Measurements from ENCODE around the gene NUDT15.
"Not testable (repeated sequence)": the region's sequence is repeated elsewhere in the genome, so short reads cannot be mapped to it uniquely, and the experiment has no call there.

NUDT15 gene

DNA sequence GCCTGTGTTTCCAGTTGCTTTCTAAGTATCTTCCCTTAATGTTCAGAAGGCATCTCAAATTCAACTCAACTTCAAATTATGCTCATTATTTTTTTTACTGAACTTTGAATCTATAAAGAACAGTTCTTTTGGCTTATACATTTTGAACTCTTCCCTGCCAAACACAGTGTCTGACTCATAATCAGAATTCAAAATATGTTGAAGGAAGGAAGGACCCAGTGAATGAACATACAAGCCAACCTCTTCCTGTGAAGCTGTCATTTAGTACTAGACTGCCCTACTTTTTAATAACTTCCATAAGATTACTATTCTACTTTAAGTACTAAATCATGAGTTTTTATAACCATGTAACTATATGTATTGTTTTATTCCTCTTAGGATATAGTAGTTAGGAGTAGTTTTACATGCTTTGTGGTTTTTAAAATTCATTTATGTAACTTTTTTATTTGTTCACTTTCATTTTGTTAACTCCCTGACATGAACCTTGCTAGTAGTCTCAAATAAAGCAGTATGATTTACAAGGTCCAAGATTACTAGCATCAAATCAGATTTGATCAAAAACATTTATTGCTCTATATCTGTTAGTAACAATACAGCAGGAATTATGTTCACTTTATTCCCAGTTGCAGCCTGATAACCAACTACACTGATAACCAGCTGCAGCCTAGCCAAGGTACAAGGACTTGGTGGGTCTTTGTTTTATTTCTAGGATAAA, 6.4 kb downstream of the NUDT15 start:
- DNase-seq, result no peak

DNA sequence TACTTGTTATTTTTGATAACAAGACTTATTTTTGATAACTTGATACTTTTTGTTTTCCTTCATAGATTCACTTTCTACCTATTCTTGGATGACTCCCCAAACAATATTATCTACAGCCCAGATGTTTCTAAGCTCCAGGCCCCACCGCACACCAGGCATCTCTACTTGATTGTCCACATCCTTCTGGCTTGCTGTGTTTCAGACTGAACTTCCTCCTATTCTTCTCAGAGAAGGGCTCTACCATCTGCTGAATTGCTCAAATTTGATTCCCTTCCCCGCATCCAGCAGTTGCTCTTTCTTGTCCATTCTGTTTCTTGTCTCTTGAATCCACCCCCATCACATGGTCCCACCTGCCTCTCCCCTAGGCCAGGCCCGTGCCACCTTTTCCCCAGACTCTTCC, 13.0 kb downstream of the NUDT15 start:
- DNase-seq, result no peak

DNA sequence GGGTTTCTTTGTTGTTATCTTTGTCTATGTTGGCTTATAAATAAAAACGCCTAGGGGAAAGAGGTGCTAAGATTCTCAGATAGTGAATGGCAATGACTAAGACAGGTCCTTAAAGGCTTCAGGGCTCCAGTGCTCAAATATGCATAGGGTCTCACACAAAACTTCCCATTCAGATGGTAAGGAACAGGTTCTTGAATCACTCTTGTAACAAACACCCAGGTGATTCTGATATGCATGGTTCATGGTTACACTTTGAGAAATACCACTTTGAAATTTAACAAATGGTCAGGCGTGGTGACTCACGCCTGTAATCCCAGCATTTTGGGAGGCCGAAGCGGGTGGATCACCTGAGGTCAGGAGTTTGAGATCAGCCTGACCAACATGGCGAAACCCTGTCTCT, 17.1 kb downstream of the NUDT15 start:
- DNase-seq, result no peak

DNA sequence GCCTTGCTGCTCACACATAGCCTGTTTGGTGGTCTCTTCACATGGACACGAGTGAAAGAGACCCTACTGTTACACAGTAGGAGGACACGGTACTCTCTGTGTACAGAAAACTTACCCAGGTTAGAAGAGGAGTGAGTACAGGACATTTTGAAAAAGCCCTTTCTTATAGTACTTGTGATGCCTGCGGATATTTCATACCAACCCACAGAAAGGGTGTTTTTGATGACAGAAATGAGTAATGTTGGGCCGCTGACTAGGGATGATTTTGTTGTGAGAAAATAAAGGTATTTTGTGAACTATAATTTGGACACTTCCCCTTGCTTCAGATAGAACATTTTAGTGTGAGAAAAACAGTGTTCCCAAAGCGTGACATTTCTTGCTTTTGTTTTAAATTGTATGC, 18.2 kb downstream of the NUDT15 start:
- DNase-seq, result no peak

DNA sequence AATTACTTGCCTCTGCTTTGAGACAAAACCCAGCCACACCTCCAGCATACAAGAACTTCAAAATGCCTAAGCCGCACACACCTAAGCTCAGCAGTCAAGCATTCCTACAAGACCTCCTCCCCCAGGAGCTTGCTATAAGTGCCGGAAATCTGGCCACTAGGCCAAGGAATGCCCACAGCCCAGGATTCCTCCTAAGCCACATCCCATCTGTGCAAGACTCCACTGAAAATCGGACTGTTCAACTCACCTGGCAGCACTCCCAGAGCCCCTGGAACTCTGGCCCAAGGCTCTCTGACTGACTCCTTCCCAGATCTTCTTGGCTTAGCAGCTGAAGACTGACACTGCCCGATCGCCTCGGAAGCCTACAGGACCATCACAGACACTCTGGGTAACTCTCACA, 21.0 kb downstream of the NUDT15 start:
- peak in 1 of 2 experiments; percentile 25 for DNase-seq

DNA sequence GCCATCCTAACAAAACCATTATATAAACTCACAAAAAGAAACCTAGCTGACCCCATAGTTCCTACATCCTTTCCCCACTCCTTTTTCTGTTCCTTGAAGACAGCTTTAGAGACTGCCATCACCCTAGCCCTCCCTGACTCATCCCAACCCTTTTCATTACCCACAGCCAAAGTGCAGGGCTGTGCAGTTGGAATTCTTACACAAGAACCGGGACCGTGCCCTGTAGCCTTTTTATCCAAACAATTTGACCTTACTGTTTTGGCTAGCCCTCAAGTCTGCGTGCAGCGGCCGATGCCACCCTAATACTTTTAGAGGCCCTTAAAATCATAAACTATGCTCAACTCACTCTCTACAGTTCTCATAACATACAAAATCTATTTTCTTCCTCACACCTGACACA, 22.4 kb downstream of the NUDT15 start:
- DNase-seq, result not testable (repeated sequence)

DNA sequence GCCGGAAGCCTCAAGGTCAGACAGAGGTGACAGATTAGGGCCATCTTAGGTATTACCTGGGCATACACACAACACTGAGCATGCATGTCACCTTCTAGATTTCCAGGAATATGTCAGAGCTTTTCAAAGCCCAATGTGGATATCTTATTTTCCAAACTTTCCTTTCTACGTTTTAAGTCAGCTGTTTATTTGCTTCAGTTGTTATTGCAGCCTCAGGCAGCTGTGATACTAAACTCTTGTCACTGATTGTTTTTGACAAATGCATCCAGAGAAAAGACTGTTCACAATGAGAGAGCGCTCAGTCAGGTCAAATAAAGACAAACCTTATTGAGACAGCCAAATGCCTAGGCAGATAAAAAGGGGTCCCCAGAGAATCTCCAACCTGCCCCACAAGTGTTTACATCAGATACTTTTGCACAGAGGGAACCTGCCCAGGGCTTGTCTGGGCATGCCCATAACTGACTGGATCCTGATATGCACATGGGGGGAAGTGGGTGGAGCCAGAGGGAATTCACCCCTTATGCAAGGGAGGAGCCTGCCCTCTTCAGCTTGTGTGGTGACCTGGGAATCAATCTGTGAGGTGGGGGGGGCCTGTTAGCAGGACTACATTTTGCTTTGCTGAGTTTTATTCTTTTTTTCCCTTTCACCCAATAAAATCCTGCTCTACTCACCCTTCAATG, 28.9 kb downstream of the NUDT15 start:
- DNase-seq, result no peak

DNA sequence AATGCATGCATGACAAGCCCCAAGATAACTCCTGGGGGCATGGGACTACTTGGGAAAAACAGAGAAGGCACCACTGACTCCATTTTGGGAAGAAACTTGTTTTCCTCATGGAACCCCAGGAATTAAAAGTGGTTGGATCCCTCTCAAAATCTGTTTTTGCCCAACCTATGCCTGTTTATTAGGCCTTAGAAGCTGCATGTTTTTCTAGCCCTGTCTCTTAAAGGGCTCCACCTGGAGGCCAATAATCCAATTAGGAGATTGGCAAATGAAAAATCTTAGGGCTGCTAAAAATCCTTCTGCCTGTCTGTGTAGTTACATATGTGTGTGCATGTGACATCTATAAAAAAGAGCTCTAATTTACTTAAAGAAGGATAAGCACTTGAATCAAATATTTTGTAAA, 30.5 kb downstream of the NUDT15 start:
- DNase-seq, result no peak

DNA sequence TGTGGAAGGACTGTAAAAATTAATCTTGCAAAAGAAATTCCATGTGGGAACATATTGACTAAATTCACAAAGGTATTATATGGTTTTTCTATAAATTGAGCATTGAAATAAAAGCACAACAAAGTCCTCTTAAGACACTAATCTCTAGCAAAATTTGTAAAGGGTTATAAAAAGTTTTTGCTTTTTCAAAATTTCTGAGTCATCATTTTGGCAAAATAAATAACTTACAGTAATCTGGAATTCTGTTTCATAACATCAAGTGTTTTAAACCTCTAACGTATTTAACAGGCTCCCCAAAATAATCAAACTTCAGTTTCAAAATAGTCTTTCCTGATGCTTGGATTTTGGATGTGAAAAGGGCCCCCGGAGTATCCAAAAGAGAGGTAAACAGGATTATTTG, 31.4 kb downstream of the NUDT15 start:
- DNase-seq, result no peak

DNA sequence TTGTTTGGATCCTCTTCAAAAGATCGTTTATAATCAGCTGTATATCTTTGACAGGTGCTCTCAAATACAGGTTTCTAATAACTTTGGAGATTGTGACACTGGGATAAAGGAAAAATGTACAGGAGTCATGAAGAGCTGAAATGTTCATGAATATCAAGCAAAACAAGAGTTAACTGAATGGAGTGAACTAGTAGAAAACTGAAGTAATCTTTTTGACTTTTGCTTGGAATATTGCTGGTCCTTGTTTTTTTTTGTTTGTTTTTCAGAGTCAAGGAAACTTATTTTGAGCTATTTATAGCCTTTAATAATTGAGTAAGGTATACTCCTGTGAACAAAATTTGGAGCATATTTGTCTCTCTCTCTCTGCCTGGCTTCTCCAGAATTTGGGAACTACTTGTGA, 32.0 kb downstream of the NUDT15 start:
- no peak for DNase-seq

DNA sequence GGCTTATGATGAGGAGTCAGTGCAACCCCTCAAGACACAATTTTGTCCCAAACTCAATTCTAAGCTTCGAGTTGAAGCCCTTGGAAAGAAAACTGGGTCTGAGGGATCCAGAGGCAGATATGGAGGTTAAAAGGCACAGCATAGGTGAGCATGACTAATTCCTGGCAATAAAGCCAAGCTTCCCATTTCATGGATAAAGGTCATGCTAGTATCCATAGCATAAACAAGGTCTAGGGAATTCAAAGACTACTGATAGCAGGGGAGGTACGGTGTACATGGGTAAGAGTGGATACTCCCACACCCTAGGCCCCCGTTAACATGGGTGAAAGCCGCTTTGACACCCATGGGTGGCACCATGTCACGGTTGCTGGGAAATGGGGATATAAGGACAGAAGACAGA, 33.4 kb downstream of the NUDT15 start:
- no peak for DNase-seq

DNA sequence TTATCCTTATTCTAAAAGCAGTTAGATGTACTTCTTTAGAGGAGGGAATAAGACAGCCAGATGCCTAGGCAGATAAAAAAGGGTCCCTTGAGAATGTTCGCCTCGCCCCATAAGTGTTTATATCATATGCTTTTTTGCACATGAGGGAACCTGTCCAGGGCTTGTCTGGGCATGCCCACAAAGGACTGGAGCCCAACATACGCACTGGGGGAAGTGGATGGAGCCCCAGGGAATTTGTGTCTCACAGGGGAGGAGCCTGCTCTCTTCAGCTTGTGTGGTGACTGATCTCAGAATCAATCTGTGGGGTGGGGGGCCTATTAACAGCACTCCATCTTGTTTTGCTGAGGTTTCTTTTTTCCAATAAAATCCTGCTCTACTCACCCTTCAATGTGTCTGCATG, 34.8 kb downstream of the NUDT15 start:
- no peak for DNase-seq

DNA sequence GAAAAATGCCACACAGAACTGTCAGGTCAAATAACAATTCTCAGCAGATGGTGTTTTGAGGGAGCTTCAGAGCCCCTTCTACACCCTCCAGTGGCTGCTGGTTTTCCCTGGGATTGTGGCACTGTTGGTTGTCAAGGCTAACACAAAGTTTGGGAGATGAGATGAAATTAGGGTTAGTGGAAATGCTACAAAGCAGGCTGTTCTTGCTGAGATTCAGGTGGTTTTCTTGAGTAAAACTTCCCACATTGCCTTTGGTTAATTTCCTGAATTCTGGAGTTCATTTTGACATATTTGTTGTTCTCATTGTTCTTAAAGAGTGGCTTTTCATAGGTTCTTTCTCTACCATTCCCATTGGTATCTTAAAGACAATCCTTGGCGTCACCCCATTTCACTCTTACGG, 35.3 kb downstream of the NUDT15 start:
- DNase-seq, result no peak

DNA sequence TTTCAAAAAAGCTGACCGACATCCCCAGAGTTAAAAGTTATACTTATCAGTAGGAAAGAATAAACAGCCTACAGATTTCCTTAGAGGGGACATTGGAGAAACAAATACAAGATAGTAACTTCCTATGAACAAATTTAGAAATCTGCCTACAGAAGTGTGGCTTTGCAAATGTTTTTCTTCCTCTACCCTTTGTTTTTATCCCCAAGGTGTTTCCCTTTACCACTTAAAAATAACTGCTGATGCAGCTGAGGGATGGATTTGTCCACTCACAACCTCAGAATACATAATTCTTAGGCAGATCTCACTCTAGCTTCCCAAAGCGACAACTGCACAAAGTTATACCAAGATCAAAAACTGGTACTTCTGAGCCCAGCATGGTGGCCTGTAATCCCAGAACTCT, 36.5 kb downstream of the NUDT15 start:
- no peak for DNase-seq

DNA sequence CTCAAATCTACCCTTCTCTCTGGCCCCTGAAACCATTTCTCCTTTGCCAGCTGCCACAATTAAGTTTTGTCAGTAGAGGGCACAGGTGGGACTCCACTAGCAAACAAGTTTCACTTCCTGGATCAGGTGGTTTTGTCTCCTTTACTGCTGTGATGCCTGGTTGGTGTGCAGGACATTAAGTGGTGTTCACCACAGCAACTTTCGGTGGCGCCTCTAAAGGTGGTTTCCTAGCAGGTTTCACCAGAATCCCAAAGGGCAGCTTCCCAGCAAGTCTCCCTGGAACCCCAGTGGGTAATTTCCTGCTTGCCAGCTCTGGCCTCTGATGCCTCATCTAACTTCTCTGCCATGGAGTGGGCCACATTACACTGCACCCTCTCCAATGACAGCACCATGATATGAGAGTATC, 40.7 kb downstream of the NUDT15 start:
- no peak for DNase-seq

DNA sequence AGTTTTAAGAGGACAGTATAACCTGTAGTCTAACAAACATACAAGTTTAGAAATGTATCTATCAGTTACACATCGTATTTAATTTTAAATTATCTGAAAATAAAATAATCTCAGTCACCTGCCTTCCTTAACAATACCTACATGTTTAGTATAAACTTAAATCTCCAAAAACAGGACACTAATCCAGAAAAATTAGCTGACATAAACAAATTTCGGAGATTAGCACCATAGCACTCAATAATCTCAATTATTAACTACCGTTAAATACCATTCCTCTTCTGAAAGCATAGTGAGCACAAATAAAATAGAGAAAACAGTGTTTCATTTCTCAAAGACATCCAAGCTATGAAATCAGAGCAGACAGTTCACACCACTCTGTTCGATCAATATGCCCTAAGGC, 44.2 kb downstream of the NUDT15 start:
- DNase-seq, result no peak

DNA sequence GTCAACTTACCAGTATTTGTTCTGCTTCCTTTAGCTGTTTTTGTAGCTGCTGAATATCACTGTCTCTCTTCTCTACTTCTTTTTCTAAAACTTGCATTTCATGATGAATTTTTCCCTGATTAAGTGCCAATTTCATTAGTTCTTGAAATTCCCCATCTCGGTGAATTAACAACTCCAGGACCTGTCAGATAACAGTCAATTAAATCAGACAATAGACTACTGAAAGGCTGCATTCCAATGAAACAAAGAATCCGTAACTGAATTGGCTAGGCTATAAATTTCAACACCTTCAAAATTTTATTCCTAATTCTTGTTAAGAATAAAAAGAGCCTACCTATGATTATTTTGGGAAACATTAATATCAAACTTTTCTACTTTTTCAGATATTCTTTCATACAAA, 48.7 kb downstream of the NUDT15 start:
- no peak for DNase-seq

DNA sequence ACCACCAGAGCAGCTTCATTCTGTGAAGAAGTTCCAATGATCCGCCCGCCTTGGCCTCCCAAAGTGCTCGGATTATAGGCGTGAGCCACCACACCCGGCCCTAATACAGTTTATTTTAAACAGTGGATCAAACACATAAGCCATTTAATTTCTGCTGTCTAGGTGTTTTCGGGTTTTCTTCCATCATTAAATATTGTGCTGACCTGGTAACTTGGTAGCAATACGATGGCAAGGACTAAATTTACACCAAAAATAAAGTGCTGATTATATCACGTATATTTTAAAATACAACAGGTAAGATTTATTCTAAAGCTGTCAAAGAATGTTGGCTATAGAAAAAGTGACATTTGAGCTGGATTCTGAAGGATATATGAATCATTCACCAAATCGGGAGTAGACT, 56.1 kb downstream of the NUDT15 start:
- DNase-seq, result no peak

DNA sequence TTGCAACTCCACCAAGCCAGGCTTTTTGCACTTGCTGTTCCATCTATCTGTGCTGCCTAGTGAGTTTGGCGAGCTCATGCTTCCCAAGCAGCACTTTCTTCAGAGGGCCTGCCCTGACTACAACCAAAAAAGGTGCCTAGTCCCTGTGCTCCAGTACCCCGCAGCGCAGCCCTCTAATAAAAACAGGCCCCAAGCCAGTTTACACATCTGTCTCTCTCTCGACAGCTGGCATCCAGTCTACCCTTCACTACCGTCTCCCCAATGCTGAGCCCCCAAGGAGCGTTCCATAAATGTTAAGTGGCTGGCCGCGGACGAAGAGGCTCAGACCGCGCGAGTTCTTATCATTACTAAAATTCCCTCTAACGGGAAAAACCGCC, 56.9 kb downstream of the NUDT15 start:
- no peak for DNase-seq

DNA sequence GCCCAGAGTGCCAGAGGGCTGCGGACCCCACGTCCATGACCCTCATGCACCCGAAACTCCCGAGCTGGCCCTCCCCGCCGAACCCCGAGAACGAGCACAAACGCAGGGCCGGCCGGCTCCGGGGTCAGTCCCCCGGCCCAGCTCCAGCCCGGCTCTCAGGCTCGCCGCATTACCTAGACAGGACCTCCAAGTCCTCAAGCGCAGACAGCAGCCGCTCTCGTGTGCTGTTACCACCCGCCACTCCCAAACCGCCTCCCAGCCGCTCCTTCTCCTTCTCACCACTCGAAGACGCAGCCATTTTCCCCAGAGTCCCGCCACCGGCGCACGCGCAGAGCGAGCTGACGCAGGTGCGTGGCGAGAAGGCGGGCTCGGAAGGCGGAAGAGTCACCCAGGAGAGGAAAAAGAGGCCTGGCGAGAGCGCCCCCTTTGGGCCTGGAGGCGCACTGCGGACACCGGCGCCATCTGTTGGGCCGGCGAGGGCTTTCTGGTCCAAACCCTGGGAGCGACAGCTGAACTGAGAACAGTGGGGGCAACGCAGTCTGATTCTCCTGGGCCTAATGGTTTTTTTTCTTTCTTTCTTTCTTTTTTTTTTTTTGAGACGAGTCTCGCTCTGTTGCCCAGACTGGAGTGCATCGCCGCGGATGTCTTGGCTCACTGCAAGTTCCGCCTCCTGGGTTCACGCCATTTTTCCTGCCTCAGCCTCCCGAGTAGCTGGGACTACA, 57.4 kb downstream of the NUDT15 start, which contains the start of gene MED4:
TSS of gene MED4 (minus strand) at position 324 of the 722 bp plus-strand sequence. CDS start at position 298, 26 bp downstream.
- DNase-seq, result peak; percentile 74 to 92

DNA sequence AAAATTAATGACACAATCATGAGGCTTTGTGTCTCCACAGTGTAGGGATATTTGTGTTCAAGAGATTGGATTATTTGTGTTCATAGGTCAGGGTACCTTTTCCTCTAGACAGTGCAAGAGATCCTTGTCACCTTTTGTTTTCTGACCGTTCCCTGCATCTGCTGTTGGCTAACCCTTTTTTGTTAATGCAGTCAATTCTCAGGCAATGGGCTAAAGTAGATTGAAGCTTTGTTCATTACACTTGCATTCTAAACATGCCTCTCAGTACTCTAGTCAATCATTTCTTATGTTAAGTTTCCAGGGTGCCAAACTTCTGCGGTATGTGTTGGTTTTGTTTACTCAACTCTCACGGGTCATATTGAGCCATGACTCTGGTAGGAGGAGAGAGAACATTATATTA, 59.1 kb downstream of the NUDT15 start:
- no peak for DNase-seq
